ENCODE data around the gene ITIH4. TPM values are rescaled to one million over a fixed set of nuclear protein-coding genes. Genes with fewer than 3 reads are reported as not detected.
A peak's percentile ranks its signal among the peaks of the same experiment; 100 is the strongest.

ITIH4 gene
- total RNA-seq, 1 donor from 2014 or later = 9.8 TPM

GRCh38 chr3:52836986-52837385 lies 6.5 kb upstream of the ITIH4 start:
- intact Hi-C loops (cut with DNase I) = no loop called here
- TF ChIP-seq CTCF (IDR thresholded peaks at IDR 0.05) = no peak

GRCh38 chr3:52836471-52836845 lies 6.0 kb upstream of the ITIH4 start:
- intact Hi-C loops (cut with DNase I) = no loop called here
- H3K27ac ChIP-seq = peak overlapping the region; percentile 38 to 66
- peaks cover 20 to 26% of the 10 kb centered on the region in 2 donors for H3K36me3 ChIP-seq
- TF ChIP-seq CTCF (IDR thresholded peaks at IDR 0.05) = no peak
- DNase-seq (ENCODE audit: low spot score in 2 of 2) = no peak
- H3K4me1 ChIP-seq = peaks cover 20 to 32% of the 10 kb centered on the region in 2 donors
- H3K27me3 ChIP-seq = no peaks in the 10 kb centered on the region
- H3K9me3 ChIP-seq = no peaks in the 10 kb centered on the region
- H3K4me3 ChIP-seq = no peak overlapping the region

More at GRCh38 chr3:52836986-52837385, 6.5 kb upstream of the ITIH4 start:
- H3K27me3 ChIP-seq = no peaks in the 10 kb centered on the region
- no peaks in the 10 kb centered on the region for H3K9me3 ChIP-seq
- no peak overlapping the region for H3K4me3 ChIP-seq
- DNase-seq (ENCODE audit: low spot score in 2 of 2) = no peak
- H3K4me1 ChIP-seq = peaks cover 16 to 30% of the 10 kb centered on the region in 2 donors
- H3K27ac ChIP-seq = peak overlapping the region; percentile 3 to 26
- H3K36me3 ChIP-seq = peaks cover 25 to 31% of the 10 kb centered on the region in 2 donors

GRCh38 chr3:52835766-52836470 lies 5.4 kb upstream of the ITIH4 start:
- Histone ChIP-seq H3K4me1 (peaks cover 26 to 37% of the 10 kb centered on the region in 2 donors), H3K36me3 (peaks cover 18 to 20% of the 10 kb centered on the region in 2 donors), H3K9me3 (no peaks in the 10 kb centered on the region), H3K27ac (peak overlapping the region; percentile 66 to 74), H3K4me3 (peak overlapping the region in 1 of 2 donors; percentile 28), H3K27me3 (no peaks in the 10 kb centered on the region)
- DNase-seq (ENCODE audit: low spot score in 2 of 2) = no peak
- TF ChIP-seq CTCF (IDR thresholded peaks at IDR 0.05) = no peak
- intact Hi-C loops (cut with DNase I) = no loop called here

- no peak for TF ChIP-seq CTCF (IDR thresholded peaks at IDR 0.05)
- H3K9me3 ChIP-seq = no peaks in the 10 kb centered on the region
- peaks cover 13 to 15% of the 10 kb centered on the region in 2 donors for H3K36me3 ChIP-seq
- peak in 1 of 2 donors; percentile 84 for DNase-seq (ENCODE audit: low spot score in 2 of 2)
- peak within 1 kb of the TSS; percentile 74 to 81 for H3K27ac ChIP-seq
- intact Hi-C loops (cut with DNase I) = loop anchor here (5.0 kb wide), 1 partner anchor 63 kb away; the partner anchor contains the start of gene NEK4
- no peaks in the 10 kb centered on the region for H3K27me3 ChIP-seq
- H3K4me3 ChIP-seq = peak within 1 kb of the TSS in 1 of 2 donors; percentile 28
- H3K4me1 ChIP-seq = peaks cover 30 to 44% of the 10 kb centered on the region in 2 donors
Measured at GRCh38 chr3:52834871-52835501, 4.5 kb upstream of the ITIH4 start, which contains the start of gene MUSTN1. MUSTN1 (minus strand) TSS chr3:52835019; CDS start chr3:52834948, 71 bp downstream.

GRCh38 chr3:52833202-52833601 lies 2.7 kb upstream of the ITIH4 start:
- DNase-seq (ENCODE audit: low spot score in 2 of 2) = no peak
- no peak for TF ChIP-seq CTCF (IDR thresholded peaks at IDR 0.05)
- H3K9me3 ChIP-seq = no peaks in the 10 kb centered on the region
- H3K27ac ChIP-seq = peak overlapping the region; percentile 81 to 95
- H3K4me1 ChIP-seq = peaks cover 32 to 48% of the 10 kb centered on the region in 2 donors
- no peak overlapping the region for H3K4me3 ChIP-seq
- no peaks in the 10 kb centered on the region for H3K27me3 ChIP-seq
- intact Hi-C loops (cut with DNase I) = loop anchor here (5.0 kb wide), 1 partner anchor 61 kb away; the partner anchor contains the start of gene NEK4
- peaks cover 3% of the 10 kb centered on the region in 2 donors for H3K36me3 ChIP-seq
